GM04503 (cell line): Measurements from ENCODE around the gene TNFSF9.

Source experiments
- DNase-seq: peaks from one replicate; pipeline ENCODE4 v3.0.0-alpha.2; 2012; ENCODE audit warnings: low read depth

TNFSF9 gene

GRCh38 chr19:6530386-6531162 lies at the start of gene TNFSF9:
Gene TNFSF9 (plus strand): TSS chr19:6531026. CDS start chr19:6531037, 11 bp downstream.
- peak; percentile 54 for DNase-seq

GRCh38 chr19:6481541-6482342 lies 49.1 kb upstream of the TNFSF9 start, which contains the start of gene DENND1C:
Gene DENND1C (minus strand): TSS chr19:6481787. CDS start chr19:6481695, 92 bp downstream.
- DNase-seq, result no peak

- DNase-seq, result no peak
Measured at GRCh38 chr19:6482343-6482686, 48.5 kb upstream of the TNFSF9 start.

- no peak for DNase-seq
Measured at GRCh38 chr19:6483235-6483634, 47.6 kb upstream of the TNFSF9 start.

- DNase-seq, result no peak
Measured at GRCh38 chr19:6484230-6484629, 46.6 kb upstream of the TNFSF9 start.

GRCh38 chr19:6484831-6485230 lies 46.0 kb upstream of the TNFSF9 start:
- no peak for DNase-seq

- no peak for DNase-seq
Measured at GRCh38 chr19:6489278-6490061, 41.4 kb upstream of the TNFSF9 start.

- DNase-seq, result no peak
Measured at GRCh38 chr19:6490134-6490533, 40.7 kb upstream of the TNFSF9 start.

- DNase-seq, result no peak
Measured at GRCh38 chr19:6491802-6492592, 38.8 kb upstream of the TNFSF9 start.

- no peak for DNase-seq
Measured at GRCh38 chr19:6494438-6495036, 36.3 kb upstream of the TNFSF9 start.

GRCh38 chr19:6495947-6496346 lies 34.9 kb upstream of the TNFSF9 start:
- DNase-seq, result no peak

GRCh38 chr19:6498294-6499036 lies 32.4 kb upstream of the TNFSF9 start:
- DNase-seq, result no peak

- DNase-seq, result no peak
Measured at GRCh38 chr19:6499052-6499790, 31.6 kb upstream of the TNFSF9 start.

- DNase-seq, result no peak
Measured at GRCh38 chr19:6500837-6501739, 29.7 kb upstream of the TNFSF9 start.

- no peak for DNase-seq
Measured at GRCh38 chr19:6501740-6502648, 28.8 kb upstream of the TNFSF9 start, which contains the start of gene TUBB4A. Gene TUBB4A (minus strand): TSS chr19:6502309. CDS start chr19:6502212, 97 bp downstream.

- no peak for DNase-seq
Measured at GRCh38 chr19:6503407-6504201, 27.2 kb upstream of the TNFSF9 start.
